Liver (tissue), 9 donors: ENCODE data around the gene ALDH3A1. TPM values are rescaled to one million over a fixed set of nuclear protein-coding genes. Genes with fewer than 3 reads are reported as not detected.

ENCODE experiments used
- DNase-seq: peaks from one replicate; pipeline ENCODE4 v3.0.0-alpha.2; 2017; ENCODE audit warnings: low spot score
- H3K27ac ChIP-seq, 2 donors: one replicate each; pipeline ENCODE4 v1.7.0; 2013; ENCODE audit warnings: inconsistent platforms in 2 of 2, low read length in 2 of 2, control low read depth in 1 of 2, low read depth in 1 of 2, mild to moderate bottlenecking in 1 of 2
- H3K27me3 ChIP-seq, 4 donors: one replicate each; pipeline versions ENCODE4 v1.6.1 to v1.7.0; 2013; ENCODE audit warnings: low read length in 3 of 4, inconsistent platforms in 1 of 4, mild to moderate bottlenecking in 1 of 4, moderate library complexity in 1 of 4; ENCODE audit not compliant: control insufficient read depth in 4 of 4, insufficient read depth in 4 of 4
- H3K36me3 ChIP-seq, 4 donors: one replicate each; pipeline versions ENCODE4 v1.6.1 to v1.7.0; 2013; ENCODE audit warnings: low read length in 3 of 4, mild to moderate bottlenecking in 3 of 4, low read depth in 1 of 4, moderate library complexity in 1 of 4; ENCODE audit not compliant: control insufficient read depth in 4 of 4, insufficient read depth in 3 of 4
- H3K4me1 ChIP-seq, 4 donors: one replicate each; pipeline versions ENCODE4 v1.6.1 to v1.7.0; 2013; ENCODE audit warnings: low read length in 3 of 4, mild to moderate bottlenecking in 3 of 4, moderate library complexity in 1 of 4; ENCODE audit not compliant: control insufficient read depth in 4 of 4, insufficient read depth in 4 of 4
- H3K4me3 ChIP-seq, 3 donors: one replicate each; pipeline versions ENCODE4 v1.6.1 to v1.7.0; 2013; ENCODE audit warnings: low read length in 3 of 3, control low read depth in 1 of 3, low read depth in 1 of 3, mild to moderate bottlenecking in 1 of 3
- H3K9ac ChIP-seq, 2 donors: one replicate each; pipeline ENCODE4 v1.7.0; 2013; ENCODE audit warnings: low read length in 2 of 2, mild to moderate bottlenecking in 2 of 2, moderate library complexity in 2 of 2, control low read depth in 1 of 2, low read depth in 1 of 2
- H3K9me3 ChIP-seq, 4 donors: one replicate each; pipeline versions ENCODE4 v1.6.1 to v1.7.0; 2013; ENCODE audit warnings: low read length in 3 of 4; ENCODE audit not compliant: control insufficient read depth in 4 of 4
- EGR1 ChIP-seq, 2 donors: IDR thresholded peaks; 2 replicates each; pipeline ENCODE4 v1.6.1; 2016 to 2018; ENCODE audit warnings: antibody characterized with exemption in 2 of 2, low read depth in 2 of 2
- FOXA1 ChIP-seq: IDR thresholded peaks from 2 replicates; pipeline ENCODE4 v1.6.1; 2016; ENCODE audit warnings: antibody characterized with exemption
- FOXA2 ChIP-seq: IDR thresholded peaks from 2 replicates; pipeline ENCODE4 v1.6.1; 2016; ENCODE audit warnings: antibody characterized with exemption
- GABPA ChIP-seq, 2 donors: IDR thresholded peaks in 1 of 2; conservative IDR thresholded peaks in 1 of 2; 2 replicates each; pipeline ENCODE4 v1.6.1; 2016; ENCODE audit warnings: antibody characterized with exemption in 2 of 2, mild to moderate bottlenecking in 1 of 2, moderate library complexity in 1 of 2
- HNF4A ChIP-seq, 2 donors: conservative IDR thresholded peaks; 2 replicates each; pipeline ENCODE4 v1.6.1; 2016; ENCODE audit warnings: antibody characterized with exemption in 2 of 2, mild to moderate bottlenecking in 2 of 2
- HNF4G ChIP-seq: IDR thresholded peaks from 2 replicates; pipeline ENCODE4 v1.6.1; 2016; ENCODE audit warnings: antibody characterized with exemption
- JUND ChIP-seq, 2 donors: IDR thresholded peaks; 2 replicates each; pipeline ENCODE4 v1.6.1; 2016; ENCODE audit warnings: antibody characterized with exemption in 2 of 2
- MAX ChIP-seq: IDR thresholded peaks from 2 replicates; pipeline ENCODE4 v1.6.1; 2016; ENCODE audit warnings: antibody characterized with exemption
- NR2F2 ChIP-seq: IDR thresholded peaks from 2 replicates; pipeline ENCODE4 v1.6.1; 2016; ENCODE audit warnings: antibody characterized with exemption
- RXRA ChIP-seq, 2 donors: IDR thresholded peaks; 2 replicates each; pipeline ENCODE4 v1.6.1; 2017 to 2018; ENCODE audit warnings: antibody characterized with exemption in 2 of 2, mild to moderate bottlenecking in 1 of 2
- SP1 ChIP-seq: IDR thresholded peaks from 2 replicates; pipeline ENCODE4 v1.6.1; 2018; ENCODE audit warnings: antibody characterized with exemption, mild to moderate bottlenecking
- TAF1 ChIP-seq: conservative IDR thresholded peaks from 2 replicates; pipeline ENCODE4 v1.6.1; 2016; ENCODE audit warnings: antibody characterized with exemption, mild to moderate bottlenecking
- YY1 ChIP-seq: IDR thresholded peaks from 2 replicates; pipeline ENCODE4 v1.6.1; 2016; ENCODE audit warnings: antibody characterized with exemption, mild to moderate bottlenecking
- ZBTB33 ChIP-seq: IDR thresholded peaks from 2 replicates; pipeline ENCODE4 v1.6.1; 2016; ENCODE audit warnings: antibody characterized with exemption
- WGBS: extraction: QIAGEN DNeasy Blood & Tissue Kit; methylation state at CpG from one replicate; pipeline ENCODE4 v1.1.7; 2013; 5-methylcytosine and 5-hydroxymethylcytosine counted together
- polyA plus RNA-seq, 2 donors: library from polyadenylated mRNA; stranded (reverse) in 1 of 2; unstranded in 1 of 2; fragments of 200-250 nt in 1 of 2; fragments of >200 nt in 1 of 2; fragmentation: Nextera tagmentation in 1 of 2; extraction: Ambion mirVana in 1 of 2; gene quantifications; one replicate each; pipeline versions ENCODE4 v1.2.1 to v1.2.3, GENCODE V29; 2013 to 2015
- total RNA-seq, 2 donors: library from RNA; depleted of rRNA; stranded (reverse); fragments of >200 nt; gene quantifications; one replicate each; pipeline ENCODE4 v1.2.3, GENCODE V29; 2014
- TF ChIP-seq, protein P1 (sequence below): IDR thresholded peaks from 2 replicates; pipeline ENCODE4 v1.6.1; 2016; ENCODE audit warnings: antibody characterized with exemption, mild to moderate bottlenecking
- TF ChIP-seq, protein P2 (sequence below): IDR thresholded peaks from 2 replicates; pipeline ENCODE4 v1.6.1; 2016; ENCODE audit warnings: antibody characterized with exemption
- TF ChIP-seq, protein P3 (sequence below): fragments of 150-350 bp; IDR thresholded peaks from 2 replicates; pipeline ENCODE4 v1.5.1; 2017; ENCODE audit warnings: improper control_type of control experiment, low read depth, low read length; ENCODE audit not compliant: missing input control
- donor health status: healthy.
- donor health status: healthy.
- donor health status: healthy.
- donor health status: healthy.
- donor health status: healthy.

The ALDH3A1 gene
- total and polyA plus RNA-seq, 4 donors = 0.09 to 3.2 (median 0.22) TPM

GRCh38 chr17:19750835-19751234 lies 2.7 kb upstream of the ALDH3A1 start:
- no peak overlapping the region for H3K9ac ChIP-seq
- WGBS = 97% methylated on average over 3 of the region's 3 CpGs
- no peak overlapping the region for H3K4me3 ChIP-seq
- H3K9me3 ChIP-seq = no peaks in the 10 kb centered on the region
- H3K27me3 ChIP-seq = no peaks in the 10 kb centered on the region
- no peak overlapping the region for H3K27ac ChIP-seq
- no peak for TF ChIP-seq HNF4G
- no peak for TF ChIP-seq MAX
- no peak for TF ChIP-seq GABPA (IDR thresholded peaks at IDR 0.05 in 1 of 2, conservative IDR thresholded peaks at IDR 0.05 in 1 of 2)
- TF ChIP-seq NR2F2 = no peak
- no peak for TF ChIP-seq TAF1
- TF ChIP-seq, protein P1, sequence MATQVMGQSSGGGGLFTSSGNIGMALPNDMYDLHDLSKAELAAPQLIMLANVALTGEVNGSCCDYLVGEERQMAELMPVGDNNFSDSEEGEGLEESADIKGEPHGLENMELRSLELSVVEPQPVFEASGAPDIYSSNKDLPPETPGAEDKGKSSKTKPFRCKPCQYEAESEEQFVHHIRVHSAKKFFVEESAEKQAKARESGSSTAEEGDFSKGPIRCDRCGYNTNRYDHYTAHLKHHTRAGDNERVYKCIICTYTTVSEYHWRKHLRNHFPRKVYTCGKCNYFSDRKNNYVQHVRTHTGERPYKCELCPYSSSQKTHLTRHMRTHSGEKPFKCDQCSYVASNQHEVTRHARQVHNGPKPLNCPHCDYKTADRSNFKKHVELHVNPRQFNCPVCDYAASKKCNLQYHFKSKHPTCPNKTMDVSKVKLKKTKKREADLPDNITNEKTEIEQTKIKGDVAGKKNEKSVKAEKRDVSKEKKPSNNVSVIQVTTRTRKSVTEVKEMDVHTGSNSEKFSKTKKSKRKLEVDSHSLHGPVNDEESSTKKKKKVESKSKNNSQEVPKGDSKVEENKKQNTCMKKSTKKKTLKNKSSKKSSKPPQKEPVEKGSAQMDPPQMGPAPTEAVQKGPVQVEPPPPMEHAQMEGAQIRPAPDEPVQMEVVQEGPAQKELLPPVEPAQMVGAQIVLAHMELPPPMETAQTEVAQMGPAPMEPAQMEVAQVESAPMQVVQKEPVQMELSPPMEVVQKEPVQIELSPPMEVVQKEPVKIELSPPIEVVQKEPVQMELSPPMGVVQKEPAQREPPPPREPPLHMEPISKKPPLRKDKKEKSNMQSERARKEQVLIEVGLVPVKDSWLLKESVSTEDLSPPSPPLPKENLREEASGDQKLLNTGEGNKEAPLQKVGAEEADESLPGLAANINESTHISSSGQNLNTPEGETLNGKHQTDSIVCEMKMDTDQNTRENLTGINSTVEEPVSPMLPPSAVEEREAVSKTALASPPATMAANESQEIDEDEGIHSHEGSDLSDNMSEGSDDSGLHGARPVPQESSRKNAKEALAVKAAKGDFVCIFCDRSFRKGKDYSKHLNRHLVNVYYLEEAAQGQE = no peak
- no peak for TF ChIP-seq YY1
- TF ChIP-seq, protein P2, sequence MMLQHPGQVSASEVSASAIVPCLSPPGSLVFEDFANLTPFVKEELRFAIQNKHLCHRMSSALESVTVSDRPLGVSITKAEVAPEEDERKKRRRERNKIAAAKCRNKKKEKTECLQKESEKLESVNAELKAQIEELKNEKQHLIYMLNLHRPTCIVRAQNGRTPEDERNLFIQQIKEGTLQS = no peak
- TF ChIP-seq FOXA1 = no peak
- TF ChIP-seq SP1 = no peak
- no peak for TF ChIP-seq ZBTB33
- TF ChIP-seq RXRA (IDR thresholded peaks at IDR 0.05) = no peak
- no peak for TF ChIP-seq FOXA2
- TF ChIP-seq HNF4A (conservative IDR thresholded peaks at IDR 0.05) = no peak
- no peak for TF ChIP-seq JUND (IDR thresholded peaks at IDR 0.05)
- TF ChIP-seq, protein P3, sequence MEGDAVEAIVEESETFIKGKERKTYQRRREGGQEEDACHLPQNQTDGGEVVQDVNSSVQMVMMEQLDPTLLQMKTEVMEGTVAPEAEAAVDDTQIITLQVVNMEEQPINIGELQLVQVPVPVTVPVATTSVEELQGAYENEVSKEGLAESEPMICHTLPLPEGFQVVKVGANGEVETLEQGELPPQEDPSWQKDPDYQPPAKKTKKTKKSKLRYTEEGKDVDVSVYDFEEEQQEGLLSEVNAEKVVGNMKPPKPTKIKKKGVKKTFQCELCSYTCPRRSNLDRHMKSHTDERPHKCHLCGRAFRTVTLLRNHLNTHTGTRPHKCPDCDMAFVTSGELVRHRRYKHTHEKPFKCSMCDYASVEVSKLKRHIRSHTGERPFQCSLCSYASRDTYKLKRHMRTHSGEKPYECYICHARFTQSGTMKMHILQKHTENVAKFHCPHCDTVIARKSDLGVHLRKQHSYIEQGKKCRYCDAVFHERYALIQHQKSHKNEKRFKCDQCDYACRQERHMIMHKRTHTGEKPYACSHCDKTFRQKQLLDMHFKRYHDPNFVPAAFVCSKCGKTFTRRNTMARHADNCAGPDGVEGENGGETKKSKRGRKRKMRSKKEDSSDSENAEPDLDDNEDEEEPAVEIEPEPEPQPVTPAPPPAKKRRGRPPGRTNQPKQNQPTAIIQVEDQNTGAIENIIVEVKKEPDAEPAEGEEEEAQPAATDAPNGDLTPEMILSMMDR = no peak
- TF ChIP-seq EGR1 (IDR thresholded peaks at IDR 0.05; ENCODE audit: low read depth in 2 of 2) = no peak
- no peaks in the 10 kb centered on the region for H3K36me3 ChIP-seq
- no peak for DNase-seq
- peaks cover 3 to 15% (median 8%) of the 10 kb centered on the region in 4 donors for H3K4me1 ChIP-seq
